ENCODE data around the gene KCNMA1.

Gene KCNMA1

GRCh38 chr10:77074104-77074624 is 563.4 kb downstream of the KCNMA1 start:
- H4K8ac ChIP-seq (ENCODE audit: low read depth, low read length): no peak overlapping the region
- no peak overlapping the region for H3K56ac ChIP-seq (ENCODE audit: low read length)
- H3K9ac ChIP-seq (ENCODE audit: low read length): no peak overlapping the region
- H3K79me2 ChIP-seq (ENCODE audit: control insufficient read depth, insufficient read depth, low read length): no peaks in the 10 kb centered on the region
- H2BK5ac ChIP-seq (ENCODE audit: low read length): no peak overlapping the region
- H3K18ac ChIP-seq (ENCODE audit: low read length): no peak overlapping the region
- no peak overlapping the region for H2BK120ac ChIP-seq (ENCODE audit: low read depth, low read length)
- no peaks in the 10 kb centered on the region for H3K27me3 ChIP-seq (ENCODE audit: insufficient read depth, low read length, poor library complexity)
- no peak overlapping the region for H3K4me2 ChIP-seq (ENCODE audit: low read length)
- no peaks in the 10 kb centered on the region for H3K4me1 ChIP-seq (ENCODE audit: control insufficient read depth, low read depth, low read length)
- no peak overlapping the region for H3K27ac ChIP-seq (ENCODE audit: low read depth, low read length)
- no peak overlapping the region for H4K5ac ChIP-seq (ENCODE audit: low read length)
- no peak overlapping the region for H3K23ac ChIP-seq (ENCODE audit: low read length)
- no CpG with 5 or more reads among the region's 2 CpGs for WGBS (ENCODE audit: extremely low coverage, insufficient coverage, low lambda C conversion rate)
- H3K79me1 ChIP-seq (ENCODE audit: low read length): no peaks in the 10 kb centered on the region
- H2AK5ac ChIP-seq (ENCODE audit: low read length): no peak overlapping the region
- H3K4me3 ChIP-seq (ENCODE audit: low read length): no peak overlapping the region
- no peak overlapping the region for H3K4ac ChIP-seq (ENCODE audit: low read depth, low read length)
- DNase-seq: no peak
- H2BK15ac ChIP-seq (replicated peaks; ENCODE audit: low read depth): no peak overlapping the region
- no peaks in the 10 kb centered on the region for H3K36me3 ChIP-seq (ENCODE audit: control insufficient read depth, insufficient read depth, low read length)

GRCh38 chr10:77073663-77073960 is 564.0 kb downstream of the KCNMA1 start:
- no peak overlapping the region for H3K27ac ChIP-seq (ENCODE audit: low read depth, low read length)
- H3K4ac ChIP-seq (ENCODE audit: low read depth, low read length): no peak overlapping the region
- H3K4me3 ChIP-seq (ENCODE audit: low read length): no peak overlapping the region
- H3K27me3 ChIP-seq (ENCODE audit: insufficient read depth, low read length, poor library complexity): no peaks in the 10 kb centered on the region
- H3K18ac ChIP-seq (ENCODE audit: low read length): no peak overlapping the region
- H3K4me2 ChIP-seq (ENCODE audit: low read length): no peak overlapping the region
- no peak overlapping the region for H4K5ac ChIP-seq (ENCODE audit: low read length)
- H2BK120ac ChIP-seq (ENCODE audit: low read depth, low read length): no peak overlapping the region
- WGBS (ENCODE audit: extremely low coverage, insufficient coverage, low lambda C conversion rate): no CpG with 5 or more reads among the region's 5 CpGs
- no peaks in the 10 kb centered on the region for H3K36me3 ChIP-seq (ENCODE audit: control insufficient read depth, insufficient read depth, low read length)
- H3K79me1 ChIP-seq (ENCODE audit: low read length): no peaks in the 10 kb centered on the region
- no peak overlapping the region for H3K23ac ChIP-seq (ENCODE audit: low read length)
- no peak overlapping the region for H2BK15ac ChIP-seq (replicated peaks; ENCODE audit: low read depth)
- H3K9ac ChIP-seq (ENCODE audit: low read length): no peak overlapping the region
- no peak overlapping the region for H4K8ac ChIP-seq (ENCODE audit: low read depth, low read length)
- H3K4me1 ChIP-seq (ENCODE audit: control insufficient read depth, low read depth, low read length): no peaks in the 10 kb centered on the region
- no peak overlapping the region for H2AK5ac ChIP-seq (ENCODE audit: low read length)
- H3K79me2 ChIP-seq (ENCODE audit: control insufficient read depth, insufficient read depth, low read length): no peaks in the 10 kb centered on the region
- DNase-seq: no peak
- H3K56ac ChIP-seq (ENCODE audit: low read length): no peak overlapping the region
- no peak overlapping the region for H2BK5ac ChIP-seq (ENCODE audit: low read length)

GRCh38 chr10:77072836-77073662 is 564.6 kb downstream of the KCNMA1 start:
- Histone ChIP-seq H2BK5ac (ENCODE audit: low read length) (no peak overlapping the region), H3K27me3 (ENCODE audit: insufficient read depth, low read length, poor library complexity) (no peaks in the 10 kb centered on the region), H3K18ac (ENCODE audit: low read length) (no peak overlapping the region), H3K79me1 (ENCODE audit: low read length) (no peaks in the 10 kb centered on the region), H4K5ac (ENCODE audit: low read length) (no peak overlapping the region), H3K4me2 (ENCODE audit: low read length) (no peak overlapping the region), H3K4me3 (ENCODE audit: low read length) (no peak overlapping the region), H3K79me2 (ENCODE audit: control insufficient read depth, insufficient read depth, low read length) (no peaks in the 10 kb centered on the region), H2BK15ac (replicated peaks; ENCODE audit: low read depth) (no peak overlapping the region), H2AK5ac (ENCODE audit: low read length) (no peak overlapping the region), H3K36me3 (ENCODE audit: control insufficient read depth, insufficient read depth, low read length) (no peaks in the 10 kb centered on the region), H2BK120ac (ENCODE audit: low read depth, low read length) (no peak overlapping the region), H3K56ac (ENCODE audit: low read length) (no peak overlapping the region), H3K4me1 (ENCODE audit: control insufficient read depth, low read depth, low read length) (no peaks in the 10 kb centered on the region), H4K8ac (ENCODE audit: low read depth, low read length) (no peak overlapping the region), H3K27ac (ENCODE audit: low read depth, low read length) (no peak overlapping the region), H3K9ac (ENCODE audit: low read length) (no peak overlapping the region), H3K23ac (ENCODE audit: low read length) (no peak overlapping the region), H3K4ac (ENCODE audit: low read depth, low read length) (no peak overlapping the region)
- DNase-seq: no peak
- no CpG with 5 or more reads among the region's 13 CpGs for WGBS (ENCODE audit: extremely low coverage, insufficient coverage, low lambda C conversion rate)

- Histone ChIP-seq H3K56ac (ENCODE audit: low read length) (no peak overlapping the region), H3K4me1 (ENCODE audit: control insufficient read depth, low read depth, low read length) (no peaks in the 10 kb centered on the region), H3K79me2 (ENCODE audit: control insufficient read depth, insufficient read depth, low read length) (no peaks in the 10 kb centered on the region), H4K5ac (ENCODE audit: low read length) (no peak overlapping the region), H2BK15ac (replicated peaks; ENCODE audit: low read depth) (no peak overlapping the region), H3K9ac (ENCODE audit: low read length) (no peak overlapping the region), H3K18ac (ENCODE audit: low read length) (no peak overlapping the region), H2AK5ac (ENCODE audit: low read length) (no peak overlapping the region), H2BK120ac (ENCODE audit: low read depth, low read length) (no peak overlapping the region), H3K4me3 (ENCODE audit: low read length) (no peak overlapping the region), H3K27ac (ENCODE audit: low read depth, low read length) (no peak overlapping the region), H3K36me3 (ENCODE audit: control insufficient read depth, insufficient read depth, low read length) (no peaks in the 10 kb centered on the region), H2BK5ac (ENCODE audit: low read length) (no peak overlapping the region), H3K23ac (ENCODE audit: low read length) (no peak overlapping the region), H4K8ac (ENCODE audit: low read depth, low read length) (no peak overlapping the region), H3K79me1 (ENCODE audit: low read length) (no peaks in the 10 kb centered on the region), H3K4me2 (ENCODE audit: low read length) (no peak overlapping the region), H3K27me3 (ENCODE audit: insufficient read depth, low read length, poor library complexity) (no peaks in the 10 kb centered on the region), H3K4ac (ENCODE audit: low read depth, low read length) (no peak overlapping the region)
- WGBS (ENCODE audit: extremely low coverage, insufficient coverage, low lambda C conversion rate): no CpG with 5 or more reads among the region's 10 CpGs
- no peak for DNase-seq
These were observed 565.2 kb downstream of the KCNMA1 start for GRCh38 chr10:77072361-77072835.

- H2BK15ac ChIP-seq (replicated peaks; ENCODE audit: low read depth): no peak overlapping the region
- no peaks in the 10 kb centered on the region for H3K79me1 ChIP-seq (ENCODE audit: low read length)
- H2BK120ac ChIP-seq (ENCODE audit: low read depth, low read length): no peak overlapping the region
- H3K4me1 ChIP-seq (ENCODE audit: control insufficient read depth, low read depth, low read length): no peaks in the 10 kb centered on the region
- no peak overlapping the region for H3K4me2 ChIP-seq (ENCODE audit: low read length)
- H3K56ac ChIP-seq (ENCODE audit: low read length): no peak overlapping the region
- H4K8ac ChIP-seq (ENCODE audit: low read depth, low read length): no peak overlapping the region
- H3K79me2 ChIP-seq (ENCODE audit: control insufficient read depth, insufficient read depth, low read length): no peaks in the 10 kb centered on the region
- H3K36me3 ChIP-seq (ENCODE audit: control insufficient read depth, insufficient read depth, low read length): no peaks in the 10 kb centered on the region
- no peak overlapping the region for H3K27ac ChIP-seq (ENCODE audit: low read depth, low read length)
- no peak for DNase-seq
- no peak overlapping the region for H2AK5ac ChIP-seq (ENCODE audit: low read length)
- no CpG with 5 or more reads among the region's 3 CpGs for WGBS (ENCODE audit: extremely low coverage, insufficient coverage, low lambda C conversion rate)
- H3K18ac ChIP-seq (ENCODE audit: low read length): no peak overlapping the region
- H3K23ac ChIP-seq (ENCODE audit: low read length): no peak overlapping the region
- H3K4ac ChIP-seq (ENCODE audit: low read depth, low read length): no peak overlapping the region
- no peaks in the 10 kb centered on the region for H3K27me3 ChIP-seq (ENCODE audit: insufficient read depth, low read length, poor library complexity)
- no peak overlapping the region for H3K9ac ChIP-seq (ENCODE audit: low read length)
- no peak overlapping the region for H3K4me3 ChIP-seq (ENCODE audit: low read length)
- H4K5ac ChIP-seq (ENCODE audit: low read length): no peak overlapping the region
- no peak overlapping the region for H2BK5ac ChIP-seq (ENCODE audit: low read length)
These were observed 565.7 kb downstream of the KCNMA1 start for GRCh38 chr10:77071956-77072355.

All from mesendoderm (in vitro differentiated cells).